HEK293T (cell line): ENCODE data around the gene GSPT1.

Experiments
- FOXK2 ChIP-seq: fragments of 450-650 bp; IDR thresholded peaks from 2 replicates; pipeline ENCODE4 v1.6.1; 2016; ENCODE audit warnings: mild to moderate bottlenecking
- TARDBP ChIP-seq: fragments of 450-650 bp; IDR thresholded peaks from 2 replicates; pipeline ENCODE4 v1.6.1; 2016

DNA sequence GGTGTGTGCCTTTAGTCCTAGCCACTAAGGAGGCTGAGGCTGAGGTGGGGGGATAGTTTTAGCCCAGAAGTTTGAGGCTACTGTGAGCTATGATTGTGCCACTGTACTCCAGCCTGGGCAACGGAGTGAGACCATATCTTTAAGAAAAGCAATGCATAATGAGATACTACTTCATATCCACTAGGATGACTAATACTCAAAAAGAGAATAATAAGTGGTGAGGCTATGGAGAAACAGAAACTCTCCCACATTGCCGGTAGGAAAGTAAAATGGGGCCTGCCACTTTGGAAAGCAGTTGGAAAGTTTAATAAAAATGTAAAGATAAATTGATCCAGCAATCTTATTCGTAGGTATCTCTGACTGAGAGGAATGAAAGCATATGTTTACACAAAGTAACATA lies 30.7 kb upstream of the GSPT1 start:
- TF ChIP-seq FOXK2 (no peak), TARDBP (no peak)
